WTC11 (cell line): ENCODE data around the gene PNMT. TPM values are rescaled to one million over a fixed set of nuclear protein-coding genes. Genes with fewer than 3 reads are reported as not detected.

Experiments used
- ATAC-seq: fragments of 200-7000 bp; cut with Tn5 transposase; 2 replicates; pipeline ENCODE4 v1.10.0; 2021; ENCODE audit warnings: mild to moderate bottlenecking, moderate library complexity
- CTCF ChIA-PET: fragments of 300-600 bp; sonication (Branson Sonifier 250); formaldehyde crosslinking; loops from one replicate; lab custom pipeline; 2021; ENCODE audit warnings: antibody characterized with exemption; lab: Charles Lee
- POLR2A ChIA-PET: fragments of 350-600 bp; sonication (Branson Sonifier 250); formaldehyde crosslinking; loops from one replicate; lab custom pipeline; 2021; ENCODE audit warnings: antibody characterized with exemption; lab: Charles Lee
- DNase-seq: peaks from one replicate; pipeline ENCODE4 v3.0.0; 2021; ENCODE audit warnings: low spot score
- H3K27ac Mint-ChIP-seq: 2 replicates; pipeline ENCODE4 v1.8.0; 2021; ENCODE audit warnings: mixed read lengths
- H3K27me3 Mint-ChIP-seq: 2 replicates; pipeline ENCODE4 v1.8.0; 2021; ENCODE audit warnings: low read depth, mild to moderate bottlenecking, moderate library complexity, mixed read lengths
- H3K36me3 Mint-ChIP-seq: 2 replicates; pipeline ENCODE4 v1.8.0; 2021; ENCODE audit warnings: mixed read lengths
- H3K4me1 Mint-ChIP-seq: 2 replicates; pipeline ENCODE4 v1.8.0; 2022; ENCODE audit warnings: mixed read lengths
- H3K4me3 Mint-ChIP-seq: 2 replicates; pipeline ENCODE4 v1.8.0; 2021; ENCODE audit warnings: mild to moderate bottlenecking, moderate library complexity, mixed read lengths
- H3K9me3 Mint-ChIP-seq: 2 replicates; pipeline ENCODE4 v1.8.0; 2021; ENCODE audit warnings: mixed read lengths
- ATF1 ChIP-seq: sonication (generic); formaldehyde crosslinking; IDR thresholded peaks from 2 replicates; pipeline ENCODE4 v1.8.1; 2023; ENCODE audit warnings: mild to moderate bottlenecking, moderate library complexity, missing genetic modification reagents
- CBFB ChIP-seq: sonication (generic); formaldehyde crosslinking; IDR thresholded peaks from 2 replicates; pipeline ENCODE4 v1.8.1; 2022; ENCODE audit warnings: mild to moderate bottlenecking, low read depth, missing genetic modification reagents
- ESRRA ChIP-seq: sonication (generic); formaldehyde crosslinking; IDR thresholded peaks from 2 replicates; pipeline ENCODE4 v1.8.1; 2022; ENCODE audit warnings: mild to moderate bottlenecking, missing genetic modification reagents, borderline replicate concordance
- ETV6 ChIP-seq: sonication (generic); formaldehyde crosslinking; IDR thresholded peaks from 2 replicates; pipeline ENCODE4 v1.8.1; 2022; ENCODE audit warnings: mild to moderate bottlenecking, missing genetic modification reagents
- GRHL2 ChIP-seq: fragments of 250-450 bp; sonication (Bioruptor Pico); IDR thresholded peaks from 2 replicates; pipeline ENCODE4 v1.8.0; 2022; ENCODE audit warnings: mild to moderate bottlenecking, moderate library complexity; ENCODE audit not compliant: insufficient replicate concordance, severe bottlenecking
- MAX ChIP-seq: sonication (generic); formaldehyde crosslinking; IDR thresholded peaks from 2 replicates; pipeline ENCODE4 v1.8.0; 2022; ENCODE audit warnings: mild to moderate bottlenecking, missing genetic modification reagents
- NR2C2 ChIP-seq: sonication (generic); formaldehyde crosslinking; IDR thresholded peaks from 2 replicates; pipeline ENCODE4 v1.8.0; 2022; ENCODE audit warnings: mild to moderate bottlenecking, missing genetic modification reagents
- PRRX2 ChIP-seq: fragments of 250-450 bp; sonication (Bioruptor Pico); IDR thresholded peaks from 2 replicates; pipeline ENCODE4 v1.8.0; 2021; ENCODE audit warnings: mild to moderate bottlenecking
- RELA ChIP-seq: sonication (generic); formaldehyde crosslinking; IDR thresholded peaks from 2 replicates; pipeline ENCODE4 v1.8.1; 2022; ENCODE audit warnings: missing genetic modification reagents, mild to moderate bottlenecking, borderline replicate concordance
- SMAD3 ChIP-seq: sonication (generic); formaldehyde crosslinking; IDR thresholded peaks from 2 replicates; pipeline ENCODE4 v1.8.0; 2022; ENCODE audit warnings: missing genetic modification reagents, mild to moderate bottlenecking, borderline replicate concordance
- SP1 ChIP-seq: sonication (generic); formaldehyde crosslinking; conservative IDR thresholded peaks from 2 replicates; pipeline ENCODE4 v1.8.1; 2022; ENCODE audit warnings: missing genetic modification reagents
- TEAD1 ChIP-seq: sonication (generic); formaldehyde crosslinking; IDR thresholded peaks from 2 replicates; pipeline ENCODE4 v1.8.0; 2022; ENCODE audit warnings: mild to moderate bottlenecking, missing genetic modification reagents
- TEAD4 ChIP-seq: sonication (generic); formaldehyde crosslinking; IDR thresholded peaks from 2 replicates; pipeline ENCODE4 v1.8.0; 2022; ENCODE audit warnings: mild to moderate bottlenecking, missing genetic modification reagents
- ZMAT4 ChIP-seq: fragments of 250-450 bp; sonication (Bioruptor Pico); IDR thresholded peaks from 2 replicates; pipeline ENCODE4 v1.9.0; 2021; ENCODE audit warnings: mild to moderate bottlenecking
- ZNF121 ChIP-seq: sonication (generic); formaldehyde crosslinking; IDR thresholded peaks from 2 replicates; pipeline ENCODE4 v1.8.0; 2023; ENCODE audit warnings: missing genetic modification reagents
- ZNF263 ChIP-seq: sonication (generic); formaldehyde crosslinking; IDR thresholded peaks from 2 replicates; pipeline ENCODE4 v1.8.1; 2022; ENCODE audit warnings: low read depth, mild to moderate bottlenecking, moderate library complexity, missing genetic modification reagents
- ZNF671 ChIP-seq: fragments of 250-450 bp; sonication (Bioruptor Pico); IDR thresholded peaks from 2 replicates; pipeline ENCODE4 v1.8.0; 2021; ENCODE audit warnings: mild to moderate bottlenecking
- total RNA-seq: library from RNA; stranded (reverse); gene quantifications from 3 replicates; pipeline ENCODE4 v1.2.3, GENCODE V29; 2021
- TF ChIP-seq, protein P1 (sequence below): fragments of 200-600 bp; IDR thresholded peaks from 2 replicates; pipeline ENCODE4 v1.8.0; 2022; ENCODE audit warnings: antibody characterized with exemption
- TF ChIP-seq, protein P2 (sequence below): sonication (generic); formaldehyde crosslinking; IDR thresholded peaks from 2 replicates; pipeline ENCODE4 v1.8.1; 2022; ENCODE audit warnings: mild to moderate bottlenecking, moderate library complexity, missing genetic modification reagents

Gene PNMT
- total RNA-seq, 1 experiment from 2014 or later: 3.1 TPM

GRCh38 chr17:39667945-39668924 lies at the start of gene PNMT (continued):
- 0 out of 2 replicates have a peak, but pooled peaks have one; percentile 9 for TF ChIP-seq ZNF121 (CRISPR knock-in tag)
- no peak for TF ChIP-seq ESRRA (CRISPR knock-in tag)
- peak; percentile 84 for TF ChIP-seq ETV6 (CRISPR knock-in tag)

DNA sequence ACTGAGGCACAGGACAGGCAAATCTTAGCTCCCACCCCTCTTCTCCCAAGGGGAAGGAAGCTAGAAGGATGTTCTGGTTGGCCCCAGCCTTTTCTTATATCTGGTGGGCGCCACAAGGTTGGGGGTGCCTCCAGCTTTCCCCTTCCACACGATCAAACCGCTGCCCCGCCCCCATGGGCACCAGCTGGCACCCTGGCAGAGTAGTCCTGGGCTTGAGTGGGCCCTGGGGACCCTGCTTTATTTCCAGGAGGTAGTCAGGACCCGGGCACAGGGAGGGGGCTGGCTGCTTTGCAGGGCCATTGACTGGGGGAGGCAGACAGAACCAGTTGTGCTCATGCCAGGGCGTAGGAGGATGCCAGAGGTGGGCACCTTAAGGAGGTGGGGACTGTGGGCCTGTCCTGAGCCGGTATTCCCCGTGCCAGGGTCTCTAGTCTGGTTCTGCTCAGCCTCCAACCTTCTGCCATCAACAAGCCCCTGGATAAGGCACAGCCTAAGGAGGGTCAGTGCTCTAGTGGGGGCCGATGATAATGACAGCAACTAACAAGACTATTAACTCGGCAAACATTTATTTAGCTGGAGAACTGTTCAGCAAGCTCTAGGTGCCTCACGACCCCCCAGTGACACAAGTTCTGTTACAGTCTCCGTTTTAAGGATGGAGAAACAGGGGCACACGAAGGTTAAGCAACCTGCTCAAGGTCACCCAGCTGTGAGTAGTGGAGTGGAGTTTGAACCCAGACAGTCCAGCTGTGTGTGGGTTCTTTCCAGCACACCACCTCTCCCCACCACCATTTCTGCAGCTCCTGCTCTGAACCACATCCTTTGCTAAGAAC lies 49.1 kb upstream of the PNMT start:
- no peak for DNase-seq
- no peak for ATAC-seq
- Mint-ChIP-seq H3K36me3 (no peaks in the 10 kb centered on the region), H3K27me3 (peaks cover 82% of the 10 kb centered on the region), H3K4me3 (peak overlapping the region; percentile 79; the same call in 1 of the 2 replicates), H3K9me3 (no peaks in the 10 kb centered on the region), H3K4me1 (peaks cover 12% of the 10 kb centered on the region), H3K27ac (no peak overlapping the region)
- POLR2A ChIA-PET: interaction anchor here (0.8 kb wide), 1 partner anchor 72 kb away, joined by 3 read pairs; no protein-coding TSS in a partner anchor
- TF ChIP-seq RELA (CRISPR knock-in tag) (no peak), MAX (no peak), PRRX2 (CRISPR knock-in tag) (no peak), GRHL2 (CRISPR knock-in tag) (no peak), CBFB (CRISPR knock-in tag) (no peak), ZNF263 (no peak), TEAD1 (no peak)
- TF ChIP-seq, protein P1, sequence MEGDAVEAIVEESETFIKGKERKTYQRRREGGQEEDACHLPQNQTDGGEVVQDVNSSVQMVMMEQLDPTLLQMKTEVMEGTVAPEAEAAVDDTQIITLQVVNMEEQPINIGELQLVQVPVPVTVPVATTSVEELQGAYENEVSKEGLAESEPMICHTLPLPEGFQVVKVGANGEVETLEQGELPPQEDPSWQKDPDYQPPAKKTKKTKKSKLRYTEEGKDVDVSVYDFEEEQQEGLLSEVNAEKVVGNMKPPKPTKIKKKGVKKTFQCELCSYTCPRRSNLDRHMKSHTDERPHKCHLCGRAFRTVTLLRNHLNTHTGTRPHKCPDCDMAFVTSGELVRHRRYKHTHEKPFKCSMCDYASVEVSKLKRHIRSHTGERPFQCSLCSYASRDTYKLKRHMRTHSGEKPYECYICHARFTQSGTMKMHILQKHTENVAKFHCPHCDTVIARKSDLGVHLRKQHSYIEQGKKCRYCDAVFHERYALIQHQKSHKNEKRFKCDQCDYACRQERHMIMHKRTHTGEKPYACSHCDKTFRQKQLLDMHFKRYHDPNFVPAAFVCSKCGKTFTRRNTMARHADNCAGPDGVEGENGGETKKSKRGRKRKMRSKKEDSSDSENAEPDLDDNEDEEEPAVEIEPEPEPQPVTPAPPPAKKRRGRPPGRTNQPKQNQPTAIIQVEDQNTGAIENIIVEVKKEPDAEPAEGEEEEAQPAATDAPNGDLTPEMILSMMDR: no peak
- TF ChIP-seq, protein P2, sequence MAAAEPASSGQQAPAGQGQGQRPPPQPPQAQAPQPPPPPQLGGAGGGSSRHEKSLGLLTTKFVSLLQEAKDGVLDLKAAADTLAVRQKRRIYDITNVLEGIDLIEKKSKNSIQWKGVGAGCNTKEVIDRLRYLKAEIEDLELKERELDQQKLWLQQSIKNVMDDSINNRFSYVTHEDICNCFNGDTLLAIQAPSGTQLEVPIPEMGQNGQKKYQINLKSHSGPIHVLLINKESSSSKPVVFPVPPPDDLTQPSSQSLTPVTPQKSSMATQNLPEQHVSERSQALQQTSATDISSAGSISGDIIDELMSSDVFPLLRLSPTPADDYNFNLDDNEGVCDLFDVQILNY: no peak
- CTCF ChIA-PET: interaction anchor here (0.6 to 23.6 kb wide), 22 partner anchors 7 to 1226 kb away, joined by 3 to 876 read pairs (median 4); partner anchors contain the start of genes MED1, NEUROD2, PNMT and STARD3

DNA sequence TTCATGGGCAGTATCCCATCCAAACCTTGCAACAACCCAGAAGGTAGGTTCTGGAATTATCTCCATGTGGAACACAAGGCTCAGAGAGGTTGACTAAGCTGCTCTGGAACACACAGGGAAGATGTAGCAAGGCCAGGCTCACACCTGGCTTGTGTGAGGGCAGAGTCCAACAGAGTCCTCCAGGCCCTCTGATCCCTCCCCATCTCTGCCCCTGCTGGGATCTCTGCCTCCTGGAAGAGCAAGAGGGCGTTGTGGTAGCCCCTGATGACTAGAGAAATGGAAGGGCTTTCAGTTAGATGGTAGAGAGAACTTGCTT lies 48.5 kb upstream of the PNMT start:
- CTCF ChIA-PET: interaction anchor here (0.6 to 23.6 kb wide), 16 partner anchors 8 to 1227 kb away, joined by 3 to 876 read pairs (median 6); partner anchors contain the start of genes NEUROD2, PNMT, STARD3 and TCAP
- no peak for TF ChIP-seq GRHL2 (CRISPR knock-in tag)
- DNase-seq (no peak), ATAC-seq (no peak)
- peaks cover 17% of the 10 kb centered on the region for H3K4me1 Mint-ChIP-seq
- H3K27ac Mint-ChIP-seq: no peak overlapping the region
- H3K9me3 Mint-ChIP-seq: no peaks in the 10 kb centered on the region
- H3K27me3 Mint-ChIP-seq: peaks cover 82% of the 10 kb centered on the region
- no peaks in the 10 kb centered on the region for H3K36me3 Mint-ChIP-seq
- POLR2A ChIA-PET: no interaction called here
- H3K4me3 Mint-ChIP-seq: no peak overlapping the region

DNA sequence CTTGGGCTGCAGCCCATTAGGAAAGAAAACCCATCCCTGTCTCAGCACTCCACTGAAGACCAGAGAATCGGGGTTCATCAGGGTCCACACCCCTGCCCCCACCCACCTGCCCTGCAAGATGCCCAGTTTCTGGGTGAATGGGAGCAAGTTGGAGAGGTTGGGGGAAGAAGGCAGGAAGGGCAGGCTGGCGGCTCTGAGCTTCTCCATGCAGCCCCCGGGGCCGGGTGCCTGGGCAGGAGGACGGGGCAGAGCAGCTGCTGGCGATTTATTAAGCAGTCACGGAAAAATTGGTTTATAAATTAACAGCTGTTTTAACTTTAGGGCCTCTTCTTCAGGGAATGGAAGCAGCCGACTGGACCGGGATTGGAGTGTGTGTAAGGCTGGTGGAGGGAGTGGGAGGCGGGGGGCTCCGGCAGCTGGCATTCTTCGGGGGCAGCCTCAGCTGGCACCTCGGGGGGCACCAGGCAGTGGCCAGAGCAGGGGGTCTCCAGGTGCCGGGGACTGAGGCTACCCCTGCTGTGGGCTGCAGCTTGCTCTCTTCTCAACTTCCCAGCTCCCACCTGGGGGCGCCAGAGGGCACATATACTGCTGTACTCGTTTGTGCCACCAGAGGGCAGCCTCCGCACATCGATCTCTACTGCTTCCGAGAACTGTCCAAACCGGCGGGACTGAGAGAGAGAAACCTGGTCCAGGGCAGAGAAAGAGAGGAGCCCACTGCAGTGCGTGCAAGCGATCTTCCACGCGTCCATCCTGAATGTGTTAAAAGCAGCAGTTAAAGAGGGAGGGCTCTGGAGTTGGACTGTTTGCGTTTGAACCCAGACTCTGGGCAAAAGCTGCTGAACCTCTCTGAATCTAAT lies 46.5 kb upstream of the PNMT start:
- peaks cover 82% of the 10 kb centered on the region for H3K27me3 Mint-ChIP-seq
- no peak overlapping the region for H3K27ac Mint-ChIP-seq
- TF ChIP-seq TEAD4 (CRISPR knock-in tag): no peak
- TF ChIP-seq RELA (CRISPR knock-in tag): no peak
- no peak for TF ChIP-seq MAX
- no peak for TF ChIP-seq ZNF263
- no peak for TF ChIP-seq ESRRA (CRISPR knock-in tag)
- TF ChIP-seq ZMAT4 (CRISPR knock-in tag): no peak
- TF ChIP-seq SP1: 0 out of 2 replicates have a peak, but pooled peaks have one; percentile 43
- TF ChIP-seq NR2C2 (CRISPR knock-in tag): no peak
- TF ChIP-seq ATF1 (CRISPR knock-in tag): no peak
- TF ChIP-seq ZNF671: no peak
- TF ChIP-seq SMAD3: no peak

More for the DNA sequence above, 46.5 kb upstream of the PNMT start:
- Mint-ChIP-seq H3K36me3 (no peaks in the 10 kb centered on the region), H3K4me3 (no peak overlapping the region), H3K4me1 (peaks cover 31% of the 10 kb centered on the region), H3K9me3 (no peaks in the 10 kb centered on the region)
- DNase-seq (peak; percentile 91), ATAC-seq (peak; percentile 51)
- POLR2A ChIA-PET: interaction anchor here (0.5 kb wide), 1 partner anchor 341 kb away, joined by 5 read pairs; no protein-coding TSS in a partner anchor
- CTCF ChIA-PET: interaction anchor here (0.6 to 23.6 kb wide), 83 partner anchors 8 to 479 kb away, joined by 3 to 876 read pairs (median 5); partner anchors contain the start of genes CDK12, ERBB2, GRB7 and IKZF3
